HepG2 (cell line): ENCODE data around the gene NUAK1. TPM values are rescaled to one million over a fixed set of nuclear protein-coding genes. Genes with fewer than 3 reads are reported as not detected.

Source experiments
- BRCA1 ChIP-seq: sonication (generic); formaldehyde crosslinking; IDR thresholded peaks from 2 replicates; pipeline ENCODE4 v1.4.0; 2020; ENCODE audit warnings: missing genetic modification reagents
- BRD4 ChIP-seq: sonication (generic); formaldehyde crosslinking; IDR thresholded peaks from 2 replicates; pipeline ENCODE4 v1.4.0; 2020; ENCODE audit warnings: missing genetic modification reagents
- FOXM1 ChIP-seq: sonication (generic); formaldehyde crosslinking; IDR thresholded peaks from 2 replicates; pipeline ENCODE4 v1.5.0; 2020; ENCODE audit warnings: missing genetic modification reagents
- GMEB2 ChIP-seq: IDR thresholded peaks from 2 replicates; pipeline ENCODE4 v1.6.1; 2016; ENCODE audit warnings: missing biosample characterization, missing genetic modification reagents, low read depth
- HMG20A ChIP-seq: IDR thresholded peaks from 2 replicates; pipeline ENCODE4 v1.6.1; 2016; ENCODE audit warnings: borderline replicate concordance
- HMGA1 ChIP-seq: sonication (generic); formaldehyde crosslinking; conservative IDR thresholded peaks from 2 replicates; pipeline ENCODE4 v1.4.0; 2020; ENCODE audit warnings: missing genetic modification reagents
- HNF1A ChIP-seq, 2 experiments: sonication (generic) in 1 of 2; formaldehyde crosslinking in 1 of 2; IDR thresholded peaks; 2 replicates each; pipeline versions ENCODE4 v1.4.0 to v1.6.1; 2016 to 2020; ENCODE audit warnings: borderline replicate concordance in 1 of 2, low read depth in 1 of 2, mild to moderate bottlenecking in 1 of 2, missing genetic modification reagents in 1 of 2
- HNF4G ChIP-seq, 2 experiments: sonication (generic) in 1 of 2; formaldehyde crosslinking in 1 of 2; IDR thresholded peaks; 2 replicates each; pipeline versions ENCODE4 v1.4.0 to v1.6.1; 2011 to 2020; ENCODE audit warnings: borderline replicate concordance in 2 of 2, low read depth in 2 of 2, mild to moderate bottlenecking in 2 of 2, low read length in 1 of 2, missing genetic modification reagents in 1 of 2, moderate library complexity in 1 of 2
- JARID2 ChIP-seq: sonication (generic); formaldehyde crosslinking; IDR thresholded peaks from 2 replicates; pipeline ENCODE4 v1.8.1; 2023; ENCODE audit warnings: missing genetic modification reagents, inconsistent platforms; ENCODE audit not compliant: insufficient replicate concordance
- MBNL3 ChIP-seq: fragments of 250-450 bp; sonication (Bioruptor Pico); conservative IDR thresholded peaks from 2 replicates; pipeline ENCODE4 v1.8.0; 2022; ENCODE audit warnings: mild to moderate bottlenecking, inconsistent platforms
- RBM39 ChIP-seq: fragments of 200-400 bp; formaldehyde crosslinking; IDR thresholded peaks from one replicate; pipeline ENCODE4 v1.6.1; 2018; ENCODE audit warnings: antibody characterized with exemption, mild to moderate bottlenecking, low read depth, low read length; ENCODE audit not compliant: poor library complexity, severe bottlenecking
- SATB2 ChIP-seq: sonication (generic); formaldehyde crosslinking; IDR thresholded peaks from 2 replicates; pipeline ENCODE4 v1.5.0; 2020; ENCODE audit warnings: missing genetic modification reagents
- SNAI1 ChIP-seq: sonication (generic); formaldehyde crosslinking; IDR thresholded peaks from 2 replicates; pipeline ENCODE4 v1.5.0; 2020; ENCODE audit warnings: mild to moderate bottlenecking, missing genetic modification reagents, borderline replicate concordance
- SRSF9 ChIP-seq: fragments of 200-400 bp; formaldehyde crosslinking; IDR thresholded peaks from 2 replicates; pipeline ENCODE4 v1.6.1; 2018; ENCODE audit warnings: borderline replicate concordance, mild to moderate bottlenecking, low read depth, low read length; ENCODE audit not compliant: insufficient read depth, poor library complexity, severe bottlenecking
- SUZ12 ChIP-seq: fragments of 150-350 bp; IDR thresholded peaks from 2 replicates; pipeline ENCODE4 v1.6.1; 2014; ENCODE audit warnings: low read depth, low read length
- ZFP41 ChIP-seq: sonication (generic); formaldehyde crosslinking; IDR thresholded peaks from 2 replicates; pipeline ENCODE4 v1.4.0; 2020; ENCODE audit warnings: mild to moderate bottlenecking, missing genetic modification reagents, borderline replicate concordance
- ZNF530 ChIP-seq: sonication (generic); formaldehyde crosslinking; IDR thresholded peaks from 2 replicates; pipeline ENCODE4 v1.5.0; 2020; ENCODE audit warnings: low read depth, mild to moderate bottlenecking, missing genetic modification reagents
- ZNF570 ChIP-seq: sonication (generic); formaldehyde crosslinking; IDR thresholded peaks from 2 replicates; pipeline ENCODE4 v1.4.0; 2020; ENCODE audit warnings: mild to moderate bottlenecking, missing genetic modification reagents, borderline replicate concordance
- ZNF614 ChIP-seq: IDR thresholded peaks from 2 replicates; pipeline ENCODE4 v1.6.1; 2018; ENCODE audit warnings: missing biosample characterization, missing genetic modification reagents, inconsistent platforms, borderline replicate concordance
- ZNF7 ChIP-seq: IDR thresholded peaks from 2 replicates; pipeline ENCODE4 v1.6.1; 2016; ENCODE audit warnings: missing biosample characterization, missing genetic modification reagents
- ZNF710 ChIP-seq: sonication (generic); formaldehyde crosslinking; IDR thresholded peaks from 2 replicates; pipeline ENCODE4 v1.5.0; 2020; ENCODE audit warnings: mild to moderate bottlenecking, missing genetic modification reagents, borderline replicate concordance
- ZSCAN20 ChIP-seq: sonication (generic); formaldehyde crosslinking; IDR thresholded peaks from 2 replicates; pipeline ENCODE4 v1.4.0; 2020; ENCODE audit warnings: missing genetic modification reagents, mild to moderate bottlenecking, borderline replicate concordance
- polyA plus RNA-seq, 8 experiments: library from polyadenylated mRNA; depleted of rRNA in 3 of 8; stranded (reverse) in 7 of 8; unstranded in 1 of 8; fragments of >200 nt; fragmentation: Illumina TruSeq in 4 of 8; extraction: Trizol in 4 of 8; gene quantifications; 2 replicates each; pipeline versions ENCODE4 v1.2.1 to v1.2.3, GENCODE V29; 2011 to 2016; ENCODE audit warnings: low read depth in 4 of 8, missing spikeins in 1 of 8, mixed read lengths in 1 of 8; ENCODE audit not compliant: insufficient read depth in 1 of 8
- total RNA-seq, 5 experiments: library from RNA; depleted of rRNA; stranded (reverse); fragments of >200 nt; fragmentation: Illumina TruSeq; extraction: Trizol; gene quantifications; 2 replicates each; pipeline ENCODE4 v1.2.3, GENCODE V29; 2016; ENCODE audit warnings: low read depth in 1 of 5

The NUAK1 gene
- total and polyA plus RNA-seq, 2 of the 13 experiments (the other 11 are each of a cell fraction or from before 2014, with no cell fraction given), result 1.7 to 1.9 TPM

- TF ChIP-seq MBNL3 (CRISPR knock-in tag), result no peak
- no peak for TF ChIP-seq ZNF7
- no peak for TF ChIP-seq BRCA1 (CRISPR knock-in tag)
- TF ChIP-seq ZSCAN20 (CRISPR knock-in tag), result no peak
- TF ChIP-seq ZNF710 (CRISPR knock-in tag), result peak; percentile 70
- no peak for TF ChIP-seq SNAI1
- TF ChIP-seq SATB2 (CRISPR knock-in tag), result peak; percentile 60; the same call in 1 of the 2 replicates
- TF ChIP-seq ZFP41, result no peak
- peak; percentile 79 for TF ChIP-seq HNF4G (IDR thresholded peaks at IDR 0.05; ENCODE audit: borderline replicate concordance, low read depth, low read length)
- TF ChIP-seq HNF4G (CRISPR knock-in tag; IDR thresholded peaks at IDR 0.05; ENCODE audit: borderline replicate concordance, low read depth), result peak; percentile 61; the same call in 1 of the 2 replicates
- 0 out of 2 replicates have a peak, but pooled peaks have one; percentile 28 for TF ChIP-seq HNF1A (IDR thresholded peaks at IDR 0.05; ENCODE audit: low read depth)
- 0 out of 2 replicates have a peak, but pooled peaks have one; percentile 23 for TF ChIP-seq HNF1A (CRISPR knock-in tag; IDR thresholded peaks at IDR 0.05; ENCODE audit: borderline replicate concordance)
- no peak for TF ChIP-seq FOXM1 (CRISPR knock-in tag)
- no peak for TF ChIP-seq GMEB2 (CRISPR knock-in tag)
- no peak for TF ChIP-seq ZNF570 (CRISPR knock-in tag)
- no peak for TF ChIP-seq HMGA1
- TF ChIP-seq SRSF9, result no peak
- TF ChIP-seq BRD4 (CRISPR knock-in tag), result no peak
- TF ChIP-seq RBM39, result no peak
- no peak for TF ChIP-seq SUZ12
- peak; percentile 87 for TF ChIP-seq HMG20A (CRISPR knock-in tag)
- TF ChIP-seq ZNF614 (CRISPR knock-in tag), result no peak
- TF ChIP-seq JARID2 (CRISPR knock-in tag), result no peak
- TF ChIP-seq ZNF530 (CRISPR knock-in tag), result no peak
Observed at GRCh38 chr12:106098691-106099200, 40.0 kb downstream of the NUAK1 start (continued).
